Measurements from ENCODE around the gene GSX1.
A peak's percentile ranks its signal among the peaks of the same experiment; 100 is the strongest.
"Not testable (repeated sequence)": the region's sequence is repeated elsewhere in the genome, so short reads cannot be mapped to it uniquely, and the experiment has no call there.

Gene GSX1

GRCh38 chr13:27792393-27793218 lies at the start of gene GSX1:
GSX1 (plus strand) TSS chr13:27792483; CDS start chr13:27792691, 208 bp downstream.
- DNase-seq, result peak; percentile 9 to 36

GRCh38 chr13:27744801-27745200 lies 47.5 kb upstream of the GSX1 start:
- DNase-seq, result no peak

- DNase-seq, result no peak
Measured at GRCh38 chr13:27745301-27745700, 47.0 kb upstream of the GSX1 start.

- DNase-seq, result not testable (repeated sequence)
Measured at GRCh38 chr13:27748143-27748542, 44.1 kb upstream of the GSX1 start.

- DNase-seq, result no peak
Measured at GRCh38 chr13:27751953-27752532, 40.2 kb upstream of the GSX1 start.

GRCh38 chr13:27765650-27766049 lies 26.6 kb upstream of the GSX1 start:
- DNase-seq, result no peak

- DNase-seq, result peak in 1 of 2 donors; percentile 24
Measured at GRCh38 chr13:27770809-27771208, 21.5 kb upstream of the GSX1 start.

- no peak for DNase-seq
Measured at GRCh38 chr13:27772651-27773425, 19.4 kb upstream of the GSX1 start.

- DNase-seq, result no peak
Measured at GRCh38 chr13:27774169-27774568, 18.1 kb upstream of the GSX1 start.

- no peak for DNase-seq
Measured at GRCh38 chr13:27774651-27775050, 17.6 kb upstream of the GSX1 start.

- no peak for DNase-seq
Measured at GRCh38 chr13:27775943-27776342, 16.3 kb upstream of the GSX1 start.

- DNase-seq, result no peak
Measured at GRCh38 chr13:27782151-27782550, 10.1 kb upstream of the GSX1 start.

GRCh38 chr13:27783111-27783510 lies 9.2 kb upstream of the GSX1 start:
- no peak for DNase-seq

GRCh38 chr13:27788271-27788670 lies 4.0 kb upstream of the GSX1 start:
- no peak for DNase-seq

- DNase-seq, result peak in 1 of 2 donors; percentile 17
Measured at GRCh38 chr13:27789153-27789494, 3.2 kb upstream of the GSX1 start.

GRCh38 chr13:27789495-27790303 lies 2.6 kb upstream of the GSX1 start:
- DNase-seq, result peak in 1 of 2 donors; percentile 15

GRCh38 chr13:27790523-27790922 lies 1.8 kb upstream of the GSX1 start:
- no peak for DNase-seq

GRCh38 chr13:27791146-27791900 lies 960 bp upstream of the GSX1 start:
- no peak for DNase-seq

- DNase-seq, result no peak
Measured at GRCh38 chr13:27791901-27792392, 336 bp upstream of the GSX1 start.

GRCh38 chr13:27793507-27794367 lies 1.5 kb downstream of the GSX1 start:
- DNase-seq, result no peak

GRCh38 chr13:27794368-27794691 lies 2.0 kb downstream of the GSX1 start:
- no peak for DNase-seq

All from CD4-positive, alpha-beta T cell treated with Interferon alpha-2 for 1 hour (primary cell).